Measurements from ENCODE around the gene ZNF304. TPM values are rescaled to one million over a fixed set of nuclear protein-coding genes. Genes with fewer than 3 reads are reported as not detected.

Gene ZNF304
- total and polyA plus RNA-seq, 2 of the 13 experiments (the other 11 are each of a cell fraction or from before 2014, with no cell fraction given), result 3.4 to 8.0 TPM

GRCh38 chr19:57406516-57407123 lies 55.5 kb downstream of the ZNF304 start (continued):
- TF ChIP-seq ZFP1 (CRISPR knock-in tag; IDR thresholded peaks at IDR 0.05) (no peak), ZNF34 (CRISPR knock-in tag; IDR thresholded peaks at IDR 0.05; ENCODE audit: borderline replicate concordance) (no peak), HNRNPK (IDR thresholded peaks at IDR 0.05; ENCODE audit: low read depth, low read length, poor library complexity, severe bottlenecking) (no peak), CAMTA2 (CRISPR knock-in tag; IDR thresholded peaks at IDR 0.05; ENCODE audit: borderline replicate concordance) (no peak), ZNF710 (CRISPR knock-in tag; IDR thresholded peaks at IDR 0.05; ENCODE audit: borderline replicate concordance) (no peak), ZNF740 (CRISPR knock-in tag; IDR thresholded peaks at IDR 0.05) (no peak), RXRB (CRISPR knock-in tag; IDR thresholded peaks at IDR 0.05; ENCODE audit: borderline replicate concordance) (0 out of 2 replicates have a peak, but pooled peaks have one; percentile 38), SOX5 (CRISPR knock-in tag; IDR thresholded peaks at IDR 0.05; ENCODE audit: borderline replicate concordance) (no peak), ZNF564 (CRISPR knock-in tag; IDR thresholded peaks at IDR 0.05) (no peak), CENPX (CRISPR knock-in tag; IDR thresholded peaks at IDR 0.05) (no peak), SRF (IDR thresholded peaks at IDR 0.05; ENCODE audit: low read depth, low read length) (no peak), NFKBIZ (CRISPR knock-in tag; IDR thresholded peaks at IDR 0.05) (no peak), CBX2 (IDR thresholded peaks at IDR 0.05; ENCODE audit: low read depth, low read length) (no peak), CBX2 (CRISPR knock-in tag; IDR thresholded peaks at IDR 0.05; ENCODE audit: low read depth) (no peak), SCMH1 (CRISPR knock-in tag; IDR thresholded peaks at IDR 0.05; ENCODE audit: borderline replicate concordance) (no peak), TAF15 (IDR thresholded peaks at IDR 0.05; ENCODE audit: low read depth, low read length, poor library complexity, severe bottlenecking) (no peak), ZNF234 (CRISPR knock-in tag; conservative IDR thresholded peaks at IDR 0.05) (no peak), NBN (conservative IDR thresholded peaks at IDR 0.05) (no peak), POLR2G (IDR thresholded peaks at IDR 0.05; ENCODE audit: low read depth, low read length) (no peak), GATAD1 (CRISPR knock-in tag; IDR thresholded peaks at IDR 0.05) (peak; percentile 69; the same call in 1 of the 2 replicates), ZNF225 (CRISPR knock-in tag; IDR thresholded peaks at IDR 0.05) (no peak), ZNF749 (CRISPR knock-in tag; IDR thresholded peaks at IDR 0.05; ENCODE audit: borderline replicate concordance) (no peak), ZFP37 (CRISPR knock-in tag; IDR thresholded peaks at IDR 0.05; ENCODE audit: borderline replicate concordance) (no peak), ZNF772 (CRISPR knock-in tag; IDR thresholded peaks at IDR 0.05) (no peak), ARID2 (CRISPR knock-in tag; IDR thresholded peaks at IDR 0.05; ENCODE audit: borderline replicate concordance) (no peak), ZNF619 (CRISPR knock-in tag; IDR thresholded peaks at IDR 0.05) (no peak; the same call in 1 of the 2 replicates), ATF7-NPFF (CRISPR knock-in tag; IDR thresholded peaks at IDR 0.05; ENCODE audit: low read depth) (no peak), NR2C2 (CRISPR knock-in tag; IDR thresholded peaks at IDR 0.05; ENCODE audit: borderline replicate concordance) (no peak), CREBL2 (CRISPR knock-in tag; IDR thresholded peaks at IDR 0.05; ENCODE audit: borderline replicate concordance) (no peak), ZNF260 (CRISPR knock-in tag; IDR thresholded peaks at IDR 0.05; ENCODE audit: borderline replicate concordance, low read depth) (no peak), ZNF382 (CRISPR knock-in tag; IDR thresholded peaks at IDR 0.05; ENCODE audit: borderline replicate concordance) (no peak)

Data from HepG2 (cell line).